Endometrium (tissue), 2 donors: Measurements from ENCODE around the gene RBM20.

Experiments used
- FAIRE-seq: peaks from 2 replicates; lab custom pipeline; 2012; peaks lifted over from hg19 to GRCh38; lab: Jason Lieb, UNC
- donor health status: control.
- donor health status: control.

The RBM20 gene

DNA sequence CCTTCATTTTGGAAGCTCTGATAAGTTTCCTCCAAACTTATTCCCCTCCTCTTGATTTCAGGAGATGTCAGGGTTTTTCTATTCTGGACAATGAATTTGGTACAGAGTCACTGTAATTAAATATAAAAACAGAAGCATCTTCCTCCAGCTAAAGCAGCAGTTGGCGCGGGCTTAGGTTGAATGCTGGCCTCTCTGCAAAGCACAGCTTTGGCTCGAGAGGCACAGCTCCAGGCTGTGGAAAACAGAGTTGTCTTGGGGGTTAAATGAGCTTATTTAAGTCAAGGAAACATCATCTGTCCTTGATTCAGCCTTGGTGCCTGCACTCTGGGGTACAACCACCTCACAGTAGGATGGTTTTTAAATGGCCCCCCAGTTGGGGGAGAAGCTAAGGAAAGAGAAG, 192.6 kb downstream of the RBM20 start:
- no peak for FAIRE-seq

DNA sequence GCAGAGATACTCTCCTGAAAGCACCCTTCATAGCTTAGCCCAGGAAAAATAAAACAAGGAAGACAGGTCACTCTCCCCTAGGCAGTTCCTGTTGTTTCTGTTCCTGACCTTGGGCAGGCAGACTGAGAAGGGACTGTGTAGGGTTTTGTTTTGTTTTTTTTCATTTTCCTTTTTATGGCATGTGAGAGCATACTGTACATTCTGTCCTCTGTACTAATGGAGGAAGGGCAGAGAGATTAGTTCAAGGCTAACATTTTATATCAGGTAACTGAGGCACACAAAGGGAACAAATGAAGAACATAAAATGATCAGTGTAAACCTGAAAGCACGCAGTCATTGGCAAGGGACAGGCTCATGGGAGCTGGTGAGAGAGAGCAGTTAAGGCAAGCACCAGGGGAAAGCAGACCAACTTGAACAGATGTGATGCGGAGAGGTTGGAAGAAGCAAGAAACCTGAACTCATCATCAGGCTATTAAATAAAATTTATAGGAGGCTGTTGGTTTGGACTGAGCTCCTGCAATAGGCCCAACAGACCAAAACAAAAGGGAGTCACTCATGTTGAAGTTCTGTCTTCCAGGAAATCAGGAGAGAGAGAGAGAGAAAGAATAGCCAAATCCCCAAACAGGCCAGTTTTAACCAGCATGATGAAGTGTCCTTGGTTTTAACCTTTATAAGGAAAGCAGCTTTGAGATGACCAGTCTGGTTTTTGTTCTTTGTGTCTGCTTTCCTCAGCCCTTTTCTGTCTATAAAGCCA, 193.5 kb downstream of the RBM20 start:
- peak; percentile 59 for FAIRE-seq

DNA sequence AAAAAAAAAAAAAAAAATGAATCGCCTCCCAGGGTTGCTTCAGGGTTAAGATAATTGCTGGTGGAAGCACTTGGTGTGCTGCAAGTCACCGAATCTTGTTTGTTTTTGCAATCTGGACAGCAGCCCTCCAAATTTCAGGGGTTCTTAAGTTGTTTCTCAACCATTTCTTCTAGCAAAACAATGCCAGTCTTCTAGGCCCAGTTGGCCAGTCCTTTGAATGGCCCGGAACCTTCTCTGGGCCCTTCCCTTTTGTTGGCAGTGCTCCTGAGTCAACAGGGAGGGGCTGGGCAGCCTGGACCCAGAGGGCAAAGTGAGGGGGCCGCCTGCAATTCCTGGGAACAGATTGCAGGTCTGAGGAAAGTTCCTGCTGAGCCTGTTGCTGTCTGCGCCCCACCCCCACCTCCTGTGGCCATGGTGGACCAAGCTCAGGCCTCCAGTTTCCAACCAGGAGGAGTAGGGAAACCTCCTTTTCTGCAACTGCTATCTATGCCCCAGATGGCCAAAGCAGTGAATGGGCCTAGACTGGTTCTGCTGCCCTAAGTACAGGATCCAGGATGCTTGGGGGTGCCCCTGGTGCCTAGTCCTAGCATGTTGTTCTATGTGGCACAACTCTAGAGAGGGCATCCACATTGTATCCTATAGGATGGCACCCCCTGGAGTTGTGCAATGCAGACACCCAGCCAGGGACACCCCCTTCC, 196.2 kb downstream of the RBM20 start:
- FAIRE-seq, result no peak

DNA sequence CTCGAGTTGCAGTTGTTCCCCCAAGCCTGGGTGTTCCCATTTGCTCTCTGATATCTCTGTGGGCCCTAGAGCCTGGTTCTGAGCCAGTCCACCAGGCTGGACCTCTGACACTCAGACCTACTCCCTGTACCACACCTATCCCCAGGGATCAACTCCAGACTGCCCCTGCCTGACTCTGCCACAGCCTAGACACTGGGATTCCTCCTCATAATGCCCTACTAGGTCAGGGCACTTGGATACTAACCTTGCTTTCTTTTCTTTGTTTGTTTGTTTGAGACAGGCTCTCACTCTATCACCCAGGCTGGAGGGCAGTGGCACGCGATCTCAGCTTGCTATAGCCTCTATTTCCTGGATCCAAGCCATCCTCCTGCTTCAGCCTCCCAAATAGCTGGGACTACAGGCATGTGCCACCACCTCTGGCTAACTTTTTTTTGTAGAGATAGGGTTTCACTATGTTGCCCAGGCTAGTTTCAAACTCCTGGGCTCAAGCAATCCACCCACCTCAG, 196.8 kb downstream of the RBM20 start:
- no peak for FAIRE-seq

DNA sequence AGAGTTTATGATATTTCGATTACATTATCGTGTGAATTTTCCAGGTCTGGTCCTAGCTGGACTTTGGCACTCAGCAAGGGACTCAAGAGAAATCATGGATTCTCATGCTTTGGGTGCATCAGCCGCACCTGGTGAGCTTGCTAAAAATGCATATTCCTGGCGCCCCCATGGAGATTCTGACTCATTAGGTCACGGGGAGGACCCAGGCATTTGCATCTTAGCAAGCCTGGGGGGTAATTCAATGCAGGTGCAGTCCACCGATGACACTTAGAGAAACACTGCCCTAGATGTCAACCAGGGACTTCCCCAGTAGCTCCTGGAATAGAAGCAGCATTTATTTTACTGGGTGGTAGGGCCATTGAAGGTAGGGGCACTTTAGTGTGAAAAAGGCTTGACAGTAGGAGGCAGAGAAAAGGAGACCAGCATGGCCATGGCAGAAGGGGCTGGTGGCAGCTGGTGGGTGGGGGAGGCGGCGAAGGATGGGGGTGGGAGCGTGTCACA, 197.7 kb downstream of the RBM20 start:
- FAIRE-seq, result no peak

DNA sequence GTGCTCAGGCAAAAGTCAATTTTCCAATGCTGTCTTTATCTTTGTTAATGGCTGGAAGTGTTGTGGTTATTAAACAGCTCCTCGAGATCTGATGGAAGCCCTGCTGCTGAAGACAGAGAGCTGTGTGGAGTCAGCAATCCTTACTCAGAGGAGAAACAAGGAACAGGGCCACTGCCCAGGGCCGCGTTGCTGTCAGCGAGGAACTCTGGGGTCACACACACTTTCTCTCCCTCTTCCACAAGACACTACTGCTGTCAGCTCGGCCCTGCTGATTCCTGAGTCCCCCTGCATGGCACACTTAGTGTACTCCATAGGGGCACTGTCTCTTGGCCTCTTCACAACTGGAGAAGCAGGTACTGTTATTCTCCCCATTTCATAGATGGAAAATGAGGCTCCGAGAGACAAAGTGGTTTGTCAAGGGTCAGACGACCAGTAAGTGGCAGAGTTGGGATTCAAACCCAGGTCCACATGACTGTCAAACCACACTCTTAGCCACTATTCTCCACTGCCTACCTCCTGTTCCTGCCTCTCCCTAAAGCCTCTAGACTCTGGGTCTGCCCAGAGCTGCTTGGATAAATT, 198.3 kb downstream of the RBM20 start:
- no peak for FAIRE-seq

DNA sequence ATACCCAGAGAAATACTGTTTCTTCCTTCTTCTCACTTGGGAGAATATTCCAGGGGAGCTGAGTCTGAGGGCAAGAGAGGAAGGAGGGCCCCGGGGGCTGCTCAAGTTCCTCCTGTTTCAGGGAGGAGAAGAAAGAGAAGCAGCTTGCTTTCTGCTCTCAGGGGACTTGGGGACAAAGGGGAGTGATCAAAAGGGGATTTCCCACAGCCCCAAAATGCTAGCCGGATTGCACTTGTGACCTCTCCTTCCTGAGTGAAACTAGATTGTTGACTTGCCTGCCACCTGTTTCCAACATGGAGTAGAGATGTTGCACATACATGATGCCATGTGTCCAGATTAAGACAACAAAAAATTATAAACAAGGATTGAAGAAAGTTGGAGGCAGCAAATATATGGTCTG, 198.9 kb downstream of the RBM20 start:
- no peak for FAIRE-seq

- FAIRE-seq, result no peak
Observed at GRCh38 chr10:110843796-110844616, 199.9 kb downstream of the RBM20 start.

GRCh38 chr10:110844617-110844881, 200.4 kb downstream of the RBM20 start:
- no peak for FAIRE-seq

GRCh38 chr10:110845192-110845755, 201.1 kb downstream of the RBM20 start:
- FAIRE-seq, result no peak

DNA sequence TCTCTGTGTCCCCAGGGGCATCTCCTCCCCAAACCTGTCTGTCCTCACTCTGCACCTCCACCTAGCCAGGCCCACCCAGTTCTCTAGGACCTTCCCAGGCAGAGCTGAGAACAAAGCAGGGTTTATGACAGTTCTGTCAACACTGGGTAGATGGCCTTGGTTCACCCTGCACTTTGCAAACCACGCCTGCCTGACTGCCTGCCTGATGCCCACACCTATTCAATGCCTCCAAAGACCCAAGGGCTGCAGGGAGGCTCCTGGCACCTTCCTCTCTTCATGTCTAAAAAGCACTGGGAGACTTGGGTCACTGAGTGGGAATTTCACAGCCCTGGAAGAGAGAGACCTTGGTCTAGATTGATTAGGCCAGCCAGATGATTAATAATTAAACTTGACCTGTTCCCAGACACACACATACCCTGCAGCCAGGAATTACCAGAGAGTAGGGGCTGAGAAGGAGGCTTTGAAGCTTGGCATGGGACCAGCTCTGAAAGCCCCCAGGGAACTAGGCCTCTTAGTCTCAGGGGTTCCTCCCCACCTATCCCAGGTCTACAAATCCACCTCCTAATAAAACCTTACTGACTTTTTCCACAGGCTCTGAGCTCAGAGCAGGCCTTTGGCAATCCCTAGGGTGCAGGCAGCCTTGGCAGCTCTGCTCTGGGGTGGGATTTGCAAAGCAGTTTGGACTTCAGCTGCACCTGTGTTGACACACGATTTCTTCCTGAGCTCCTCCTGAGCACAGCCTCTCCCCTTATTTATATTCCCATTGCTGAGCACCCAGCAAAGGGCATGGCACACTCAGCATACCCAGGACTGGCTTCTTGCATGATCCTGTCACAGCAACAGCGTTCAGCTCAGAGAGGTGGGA, 201.9 kb downstream of the RBM20 start:
- no peak for FAIRE-seq

DNA sequence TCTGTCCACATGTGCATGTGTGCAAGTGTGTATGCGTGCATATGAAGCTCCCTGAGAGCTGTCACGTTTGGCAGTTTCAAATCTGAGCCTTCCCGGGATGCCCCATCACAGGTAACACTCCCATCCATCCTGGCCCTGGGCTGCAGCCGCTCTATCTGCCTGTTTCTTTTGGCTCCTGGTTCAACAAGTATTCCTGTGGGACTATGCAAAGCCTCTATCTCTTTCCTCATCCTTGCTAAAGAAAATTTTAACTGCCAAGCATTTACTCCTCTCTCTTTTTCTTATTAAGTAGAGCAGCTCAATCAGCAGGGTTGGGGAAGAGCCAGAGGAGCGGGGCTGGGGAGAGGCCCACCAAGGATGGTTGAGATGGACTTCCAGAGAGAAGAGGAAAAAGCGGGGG, 203.2 kb downstream of the RBM20 start:
- FAIRE-seq, result no peak

DNA sequence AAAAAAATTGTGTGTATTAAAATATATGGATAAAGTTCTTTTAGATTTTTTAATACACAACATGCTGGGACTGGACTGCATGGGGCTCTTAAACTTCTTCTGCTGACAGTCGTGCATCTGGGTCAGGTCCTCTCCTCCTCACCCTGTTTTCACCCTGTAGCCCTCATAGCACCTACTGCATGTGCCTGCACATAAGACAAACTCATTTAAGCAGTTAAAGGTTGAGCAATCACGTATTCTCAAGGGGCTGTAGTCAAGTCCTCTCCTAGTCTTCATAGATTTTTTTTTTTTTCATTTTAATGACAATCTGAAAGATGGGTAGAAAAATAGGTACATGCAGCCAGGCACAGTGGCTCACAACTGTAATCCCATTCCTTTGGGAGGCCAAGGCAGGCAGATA, 204.0 kb downstream of the RBM20 start:
- no peak for FAIRE-seq

DNA sequence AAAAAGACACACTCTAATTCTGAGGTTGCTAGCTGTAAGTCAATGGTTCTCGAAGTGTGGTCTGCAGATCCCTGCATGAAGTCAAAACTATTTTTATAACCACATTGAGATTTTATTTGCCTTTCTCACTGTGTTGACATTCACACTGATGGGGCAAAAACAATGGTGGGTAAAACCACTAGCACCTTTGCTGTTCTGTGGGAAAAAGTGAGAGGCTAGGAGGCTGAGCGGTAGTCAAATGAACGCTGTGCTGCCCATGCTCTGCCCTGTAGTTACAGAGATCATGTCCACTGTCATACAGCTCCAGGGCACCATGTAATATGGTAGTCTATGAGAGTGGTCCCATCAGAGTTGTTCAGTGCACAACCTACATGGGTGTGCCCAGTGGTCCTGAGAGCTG, 206.0 kb downstream of the RBM20 start:
- no peak for FAIRE-seq

DNA sequence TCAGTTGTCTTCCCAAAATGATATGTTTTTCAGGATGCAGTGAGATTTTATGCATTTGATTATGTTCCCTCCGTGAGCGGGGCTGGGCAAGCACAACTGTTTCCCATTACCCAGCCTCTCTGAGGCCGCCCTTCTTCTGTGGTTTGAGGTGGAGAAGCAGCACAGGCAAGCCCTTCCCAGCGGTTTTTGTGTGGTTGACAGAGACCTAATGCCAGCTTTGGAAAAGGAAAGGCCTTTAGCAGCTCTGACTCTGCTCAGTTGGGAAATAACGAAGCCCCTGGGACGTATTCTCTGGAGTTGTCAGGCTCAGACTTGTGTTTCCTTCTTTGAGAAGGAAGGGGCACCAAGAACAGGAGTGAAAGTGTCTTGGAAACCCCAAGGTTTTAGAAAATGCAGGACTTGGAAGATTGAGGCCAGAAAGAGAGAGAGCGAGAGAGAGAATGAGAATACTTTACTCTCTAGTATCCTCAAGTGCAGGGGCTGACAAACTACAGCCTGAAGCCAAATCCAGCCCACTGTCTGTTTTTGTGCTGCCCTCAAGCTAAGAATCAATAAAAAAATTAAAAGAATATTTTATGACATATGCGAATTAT, 207.0 kb downstream of the RBM20 start:
- FAIRE-seq, result no peak

DNA sequence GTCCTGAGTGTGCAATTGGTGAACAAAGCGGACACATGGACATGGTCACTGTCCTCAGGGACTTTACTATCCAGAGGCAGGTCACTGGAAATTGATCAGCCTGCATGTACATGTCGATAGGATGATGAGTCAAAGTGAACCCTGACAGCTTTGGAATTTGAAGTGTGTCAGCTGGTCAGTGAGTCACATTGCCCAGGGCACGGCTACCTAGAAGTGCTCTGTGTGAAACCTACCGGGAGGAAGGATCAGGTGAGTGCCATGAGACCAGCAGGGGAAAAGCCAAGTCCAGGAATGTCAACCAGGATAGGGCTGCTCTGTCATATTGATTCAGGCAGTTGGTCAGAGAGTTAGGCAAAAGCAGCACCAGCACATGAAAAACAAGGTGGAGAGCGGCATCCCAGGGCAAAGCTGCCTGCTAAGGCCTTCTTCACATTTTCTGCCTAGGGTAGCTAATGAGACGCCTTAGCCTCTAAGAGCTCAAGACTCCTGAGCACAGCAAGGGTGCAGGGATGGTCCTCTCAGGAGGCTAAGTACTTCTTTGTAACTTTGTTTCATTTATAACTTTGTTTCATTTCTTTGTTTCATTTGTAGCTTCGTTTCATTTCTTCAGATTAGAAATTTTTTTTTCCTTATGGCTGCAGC, 208.2 kb downstream of the RBM20 start:
- FAIRE-seq, result no peak

DNA sequence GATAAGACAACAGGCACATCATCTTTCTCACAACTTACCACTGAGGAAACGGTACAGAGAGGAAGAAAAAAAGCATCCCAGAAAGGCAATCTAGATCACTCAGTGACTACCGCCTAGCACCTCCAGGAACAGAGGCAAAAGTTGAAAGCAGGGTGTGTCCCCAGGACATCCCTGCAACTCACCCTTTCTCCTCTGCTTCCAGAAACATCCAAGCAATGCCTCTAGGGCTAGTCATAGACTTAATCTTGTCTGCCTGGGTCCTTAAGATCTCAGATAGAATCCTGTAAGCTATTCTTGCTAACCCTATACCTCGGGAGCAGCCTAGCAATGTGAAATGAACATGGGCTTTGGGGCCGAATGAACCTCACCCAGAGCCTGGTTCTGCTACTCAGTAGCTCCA, 208.8 kb downstream of the RBM20 start:
- FAIRE-seq, result no peak

DNA sequence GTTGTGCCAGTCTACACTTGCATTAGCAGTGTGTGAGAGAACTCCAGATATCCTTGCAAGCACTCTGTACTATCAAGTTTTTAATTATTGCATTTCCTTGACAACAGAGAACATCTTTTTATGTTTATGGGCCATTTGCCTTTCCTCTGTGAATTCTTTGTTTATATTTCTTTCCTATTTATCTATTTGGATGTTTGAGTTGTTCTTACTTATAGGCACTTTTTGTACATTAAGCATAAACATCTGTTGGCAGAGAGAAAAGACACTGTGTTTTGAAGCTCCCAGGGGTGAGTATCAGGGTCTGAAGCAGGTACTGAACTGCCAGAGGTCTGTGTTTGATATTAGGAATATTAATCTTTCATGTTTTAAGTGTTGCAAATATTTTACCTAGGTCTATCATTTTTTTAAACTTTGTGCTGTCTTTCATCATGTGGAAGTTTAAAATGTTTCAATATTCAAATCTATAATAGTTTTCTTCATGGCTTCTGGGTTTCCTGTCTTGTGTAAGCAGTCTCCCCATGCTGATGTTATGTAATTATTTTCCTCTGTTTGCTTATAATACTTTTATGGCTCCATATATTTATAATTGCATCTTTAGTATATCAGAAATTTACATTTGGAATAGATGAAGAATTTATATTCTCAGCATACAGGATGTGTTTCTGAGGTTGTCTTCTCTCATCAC, 209.9 kb downstream of the RBM20 start:
- no peak for FAIRE-seq

- FAIRE-seq, result no peak
Observed at GRCh38 chr10:110857265-110858171, 213.4 kb downstream of the RBM20 start.
